ENCODE data around the gene LMNA.

The LMNA gene

DNA sequence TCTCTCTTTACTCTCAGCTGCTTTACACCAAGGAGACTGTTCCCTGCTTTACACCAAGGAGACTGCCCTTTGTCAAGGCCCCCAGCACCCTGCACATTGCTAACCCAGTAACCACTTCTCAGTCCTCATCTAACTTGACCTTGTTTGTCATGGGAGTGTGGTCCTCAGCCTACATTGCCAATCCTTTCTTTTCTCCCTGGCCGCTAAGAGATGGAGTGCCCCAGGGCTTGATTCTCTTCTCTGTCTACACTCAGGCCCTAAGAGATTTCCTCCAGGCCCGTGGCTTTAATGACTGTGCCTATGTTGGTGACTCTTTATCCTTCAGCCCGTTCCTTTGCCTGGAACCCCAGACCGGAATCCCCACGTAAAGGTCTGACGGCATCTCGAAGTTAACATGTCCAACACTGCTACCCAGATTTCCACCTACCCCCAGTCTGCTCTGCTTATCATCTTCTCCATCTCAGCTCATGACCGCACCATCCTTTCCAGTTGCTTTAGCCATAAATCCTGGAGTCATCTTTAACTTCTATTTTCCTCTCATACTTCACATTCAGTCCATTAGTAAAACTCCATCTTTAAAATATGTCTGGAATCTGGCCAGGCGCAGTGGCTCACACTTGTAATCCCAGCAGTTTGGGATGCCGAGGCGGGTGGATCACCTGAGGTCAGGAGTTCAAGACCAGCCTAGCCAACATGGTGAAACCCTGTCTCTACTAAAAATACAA is 29.4 kb downstream of the LMNA start:
- DNase-seq = no peak

GRCh38 chr1:156144742-156145141 is 30.2 kb downstream of the LMNA start:
- no peak for DNase-seq

DNA sequence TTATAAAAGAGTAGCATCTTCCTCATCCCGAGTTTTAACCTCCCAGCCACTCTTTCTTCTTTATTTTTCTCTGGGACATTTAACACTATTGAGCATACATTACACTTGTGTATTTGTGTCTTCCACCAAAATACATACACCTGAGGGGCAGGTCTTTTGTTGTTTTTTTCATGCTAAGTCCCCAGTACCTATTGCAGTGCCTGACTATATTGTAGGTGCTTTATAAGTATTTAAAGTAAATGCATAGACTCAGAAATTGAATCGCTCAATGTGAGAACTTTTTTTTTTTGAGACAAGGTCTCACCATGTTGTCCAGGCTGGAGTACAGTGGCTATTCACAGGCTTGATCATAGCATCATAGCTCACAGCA is 31.1 kb downstream of the LMNA start:
- no peak for DNase-seq

DNA sequence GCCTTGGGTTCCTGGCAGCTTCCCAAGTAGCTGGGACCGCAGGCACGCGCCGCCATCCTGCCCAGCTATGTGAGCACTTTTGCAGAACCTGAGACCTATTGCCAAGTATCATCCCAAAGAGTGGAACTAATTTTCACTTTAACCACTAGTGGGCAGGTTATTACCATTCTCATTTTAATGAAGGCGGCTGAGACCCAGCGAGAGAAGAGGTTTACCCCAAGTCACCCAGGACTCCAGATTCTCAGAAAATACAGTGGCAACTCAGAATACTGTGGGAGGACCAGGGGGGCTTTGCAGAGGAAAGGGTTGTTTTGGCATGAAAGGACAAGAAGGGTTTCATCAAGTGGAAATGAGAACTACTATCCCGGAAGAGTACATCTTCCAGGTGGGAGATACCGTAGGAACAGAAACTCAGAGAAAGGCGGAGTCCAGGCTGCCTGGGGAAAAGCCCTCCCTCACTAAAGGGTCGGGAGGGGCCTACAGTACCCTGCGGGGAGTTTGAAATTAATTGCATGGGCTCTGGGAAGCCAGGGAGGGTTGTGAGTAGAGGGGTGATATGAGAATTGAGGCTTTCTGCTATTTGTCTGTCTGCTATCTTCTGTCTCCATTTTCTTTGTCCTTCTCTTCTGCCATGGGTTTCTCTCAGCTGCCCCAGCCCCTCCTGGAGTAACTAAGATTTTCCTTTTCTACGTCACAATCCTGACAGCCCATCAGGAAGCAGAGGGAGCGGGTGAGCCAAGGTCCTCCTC is 31.7 kb downstream of the LMNA start:
- no peak for DNase-seq

GRCh38 chr1:156146769-156147405 is 32.4 kb downstream of the LMNA start:
- no peak for DNase-seq

GRCh38 chr1:156148216-156148615 is 33.7 kb downstream of the LMNA start:
- DNase-seq = no peak

- no peak for DNase-seq
These were observed 35.1 kb downstream of the LMNA start for GRCh38 chr1:156149374-156150332.

DNA sequence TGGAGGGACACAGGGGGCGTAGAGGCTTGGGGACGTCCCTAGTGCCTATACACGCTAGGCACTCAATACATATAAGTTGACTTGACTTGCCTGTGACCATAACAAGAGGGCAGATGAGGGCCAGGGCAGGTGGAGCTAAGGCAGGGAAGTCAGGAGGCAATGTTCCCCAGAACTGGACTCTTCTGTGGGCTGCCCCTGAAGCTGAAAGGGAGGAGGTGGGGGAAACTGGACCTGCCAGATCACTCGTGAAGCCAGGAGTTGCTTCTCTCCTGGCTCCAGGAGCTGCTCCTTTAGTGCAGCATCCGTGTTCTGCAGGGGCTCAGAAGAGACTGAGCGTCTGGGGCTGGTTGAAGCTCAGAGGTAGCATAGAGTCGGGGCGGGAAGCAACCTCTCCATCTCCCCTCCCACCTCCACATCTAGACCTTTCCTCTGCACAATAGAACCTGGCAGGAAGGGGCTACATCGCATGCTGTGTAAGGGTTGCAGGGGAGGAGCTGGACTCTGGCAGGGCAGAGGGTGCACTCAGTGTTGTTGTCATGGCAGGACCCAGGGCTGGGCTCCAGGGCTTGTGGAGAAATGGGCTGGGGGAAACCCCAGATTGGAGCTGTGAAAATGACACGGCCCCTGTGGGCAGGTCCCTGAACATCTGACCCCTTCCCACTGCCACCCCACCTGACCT is 36.0 kb downstream of the LMNA start:
- no peak for DNase-seq

DNA sequence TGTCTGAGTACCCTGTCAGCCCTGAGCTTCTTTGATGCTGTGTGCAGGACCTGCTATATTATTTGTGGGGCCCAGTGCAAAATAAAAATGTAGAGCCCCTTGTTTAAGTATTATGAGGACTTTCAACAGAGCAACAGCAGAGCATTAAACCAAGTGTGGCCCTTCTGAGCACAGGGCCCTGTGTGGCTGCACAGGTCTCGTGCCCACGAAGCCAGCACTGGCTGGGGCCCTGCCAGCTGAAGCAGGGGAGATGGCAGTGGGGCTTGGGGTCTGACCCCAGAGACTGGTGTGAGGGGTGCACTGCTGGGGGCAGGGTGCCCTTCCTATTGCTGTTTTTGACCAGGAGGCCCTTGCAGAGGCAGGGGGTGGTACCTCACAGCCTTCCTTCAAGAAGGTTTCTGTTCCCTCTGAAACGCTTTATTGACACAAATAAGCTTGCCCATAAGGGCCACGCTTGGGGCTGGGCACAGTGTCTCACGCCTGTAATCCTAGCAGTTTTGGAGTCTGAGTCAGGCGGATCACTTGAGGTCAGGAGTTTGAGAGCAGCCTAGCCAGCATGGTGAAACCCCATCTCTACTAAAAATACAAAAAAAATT is 36.7 kb downstream of the LMNA start:
- no peak for DNase-seq

DNA sequence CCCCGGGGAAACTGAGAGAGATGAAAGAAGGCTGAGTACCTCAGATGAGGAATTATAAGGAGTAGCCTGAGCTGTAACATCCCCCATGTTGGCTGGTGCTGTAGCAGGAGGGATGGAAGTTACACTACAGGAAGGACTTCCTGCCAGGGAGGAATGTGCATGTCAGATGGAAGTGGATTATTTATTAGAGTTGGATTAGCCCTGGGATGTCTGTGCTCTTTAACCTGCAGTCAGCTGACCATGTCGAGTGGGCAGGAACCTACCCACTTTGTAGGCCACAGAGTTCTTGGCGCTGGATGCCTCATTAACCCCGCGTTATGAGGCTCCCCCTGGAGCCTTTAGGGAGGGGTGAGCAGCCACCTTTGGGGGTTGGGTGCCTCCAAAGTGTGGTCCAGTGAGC is 38.1 kb downstream of the LMNA start:
- no peak for DNase-seq

DNA sequence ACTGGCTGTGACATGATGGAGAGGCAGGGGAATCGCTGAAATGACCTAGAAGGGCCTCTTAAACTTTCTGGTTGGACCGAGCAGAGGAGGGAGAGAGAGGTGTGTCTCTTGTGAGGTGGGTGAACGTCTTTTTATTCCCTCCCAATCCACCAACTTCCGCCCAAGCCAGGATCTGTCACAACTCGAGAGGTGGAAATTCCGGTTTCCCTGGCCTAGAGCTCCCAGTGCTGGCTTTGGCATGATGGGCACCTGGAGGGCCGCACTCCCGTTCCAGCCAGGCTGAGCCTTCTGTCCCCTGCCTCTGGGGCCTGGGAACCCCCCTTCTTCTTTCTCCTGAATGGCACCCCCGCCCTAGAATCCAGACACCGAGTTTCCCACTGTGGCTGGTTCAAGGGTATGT is 38.9 kb downstream of the LMNA start, which contains the start of gene SEMA4A:
Gene SEMA4A (plus strand): TSS at position 224 of the 400 bp plus-strand sequence. CDS start 994 bp downstream, outside the sequence.
- DNase-seq = no peak

GRCh38 chr1:156154317-156154749 is 39.8 kb downstream of the LMNA start:
- peak; percentile 82 for DNase-seq

DNA sequence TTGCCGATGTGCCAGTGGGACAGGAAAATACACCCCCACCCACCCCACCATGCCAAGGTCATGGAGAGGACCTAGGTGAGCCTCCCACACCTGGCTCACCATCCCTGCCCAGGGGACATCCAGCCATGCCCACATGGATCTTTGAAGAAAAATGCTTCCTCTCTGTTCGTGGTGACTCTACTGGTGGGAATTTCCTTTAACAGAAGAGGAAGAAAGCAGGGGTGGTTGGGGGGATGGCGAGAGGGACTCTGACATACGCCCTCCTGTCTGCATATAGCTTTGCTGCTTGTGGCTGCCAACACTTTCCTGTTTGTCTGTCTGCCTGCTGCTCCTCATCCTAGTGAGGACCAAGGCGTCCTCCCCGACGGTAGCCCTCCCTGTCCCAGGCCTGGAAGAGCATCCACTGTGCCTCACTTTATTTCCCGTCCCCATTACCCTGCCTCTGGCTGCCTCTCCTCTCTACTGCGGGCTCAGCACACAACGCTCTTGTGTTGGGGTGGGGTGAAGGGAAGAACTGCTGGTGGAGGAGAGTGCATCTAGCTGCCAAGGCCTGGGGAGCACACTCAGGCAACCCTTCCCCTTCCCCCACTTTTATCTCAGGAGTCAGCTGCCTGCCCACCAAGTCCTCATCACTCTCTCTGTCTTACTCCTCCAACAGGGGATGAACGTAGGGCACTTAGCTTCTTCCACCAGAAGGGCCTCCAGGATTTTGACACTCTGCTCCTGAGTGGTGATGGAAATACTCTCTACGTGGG is 41.4 kb downstream of the LMNA start:
- no peak for DNase-seq

DNA sequence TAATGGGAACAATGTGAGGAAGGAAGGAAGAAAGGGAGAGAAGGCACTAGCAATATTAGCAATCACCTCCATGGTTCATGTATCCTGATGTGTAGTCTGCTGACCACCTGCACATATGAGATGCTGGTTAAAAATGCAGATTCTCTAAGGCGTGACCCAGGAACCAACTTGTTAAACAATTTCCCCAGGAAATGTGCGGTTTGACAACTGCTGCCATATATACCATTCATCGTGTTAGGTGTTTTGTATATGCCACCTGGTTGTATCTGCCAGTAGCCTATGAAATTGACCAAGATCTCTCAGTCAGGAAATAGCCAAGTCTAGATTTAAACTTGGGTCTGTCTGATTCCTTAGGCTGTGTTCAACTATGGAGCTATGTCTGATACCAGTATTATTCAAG is 43.0 kb downstream of the LMNA start:
- DNase-seq = no peak

DNA sequence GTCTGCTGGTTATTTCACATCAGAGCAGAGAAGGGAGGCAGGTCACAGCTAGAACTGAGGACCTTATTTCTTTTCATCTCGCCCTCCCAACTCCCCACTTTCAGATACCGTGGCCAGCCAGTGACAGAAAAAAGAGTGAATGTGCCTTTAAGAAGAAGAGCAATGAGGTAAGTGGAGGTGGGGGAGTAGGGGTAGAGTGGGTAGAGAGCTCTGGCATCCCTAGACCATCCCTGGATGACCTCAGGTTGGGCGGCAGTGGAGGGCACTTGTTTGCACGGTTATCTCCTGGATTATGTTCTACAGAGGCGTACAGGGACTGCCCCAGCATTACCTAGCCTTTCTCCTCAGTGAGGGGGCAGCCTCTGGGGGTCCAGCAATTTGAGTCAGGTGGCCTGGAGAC is 43.5 kb downstream of the LMNA start:
- DNase-seq = no peak

- DNase-seq = no peak
These were observed 45.7 kb downstream of the LMNA start for GRCh38 chr1:156160000-156160742.

DNA sequence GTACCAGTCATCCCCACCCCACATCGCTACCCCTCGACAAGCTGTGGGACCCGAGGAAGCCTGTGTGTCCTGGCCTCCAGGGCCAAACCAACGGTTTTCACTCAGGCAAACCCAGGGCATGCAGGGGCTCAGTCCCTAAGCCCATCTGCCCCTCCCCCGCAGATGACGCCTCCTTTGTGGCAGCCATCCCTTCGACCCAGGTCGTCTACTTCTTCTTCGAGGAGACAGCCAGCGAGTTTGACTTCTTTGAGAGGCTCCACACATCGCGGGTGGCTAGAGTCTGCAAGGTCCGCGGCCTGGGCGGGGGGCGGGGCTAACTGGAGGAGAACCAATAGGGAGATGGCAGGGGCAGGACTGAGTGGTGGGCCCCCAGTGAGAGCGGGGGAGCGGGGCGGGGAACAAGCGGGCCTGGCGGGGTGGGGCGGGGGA is 46.2 kb downstream of the LMNA start:
- peak; percentile 89 for DNase-seq

DNA sequence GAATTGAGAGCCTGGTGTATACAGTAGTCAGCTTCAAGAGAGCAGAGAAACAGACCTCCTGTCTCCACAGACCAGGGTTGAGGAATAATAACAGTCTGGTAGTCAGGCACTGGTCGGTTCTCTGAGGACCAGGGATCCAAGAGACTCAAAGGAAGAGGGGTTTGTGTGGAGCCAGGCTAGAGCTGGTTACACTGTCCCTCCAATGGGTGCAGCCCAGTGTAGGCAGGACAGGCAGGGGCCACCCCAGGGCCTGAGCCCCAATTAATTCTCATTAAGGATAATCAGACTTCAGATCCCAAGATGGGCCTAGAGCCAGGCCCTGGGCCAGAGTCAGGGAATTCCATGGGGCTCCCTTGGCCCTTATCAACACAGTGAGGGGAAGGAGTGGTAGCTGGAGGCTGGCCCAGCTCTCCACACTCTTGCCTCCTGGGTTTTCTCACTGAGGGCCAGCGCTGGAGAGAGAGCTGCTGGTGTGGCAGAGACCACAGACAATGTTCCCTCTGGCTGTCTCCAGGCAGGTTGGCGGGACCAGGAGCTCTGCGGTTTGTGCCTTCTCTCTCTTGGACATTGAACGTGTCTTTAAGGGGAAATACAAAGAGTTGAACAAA is 48.0 kb downstream of the LMNA start:
- no peak for DNase-seq

GRCh38 chr1:156163712-156164111 is 49.2 kb downstream of the LMNA start:
- DNase-seq = no peak

Measured in activated CD8-positive, alpha-beta memory T cell treated with anti-CD3 and anti-CD28 coated beads, Interleukin-2, amount 50 U/mL, for 48 hours (primary cell).